Loucy (cell line): ENCODE measurements around the gene TNS3.

Source experiments
- EZH2phosphoT487 ChIP-seq: fragments of 200-600 bp; IDR thresholded peaks from 2 replicates; pipeline ENCODE4 v1.6.1; 2018; ENCODE audit warnings: antibody characterized with exemption, mild to moderate bottlenecking, moderate library complexity, borderline replicate concordance
- TF ChIP-seq, protein P1 (sequence below): fragments of 200-600 bp; sonication (generic); conservative IDR thresholded peaks from 2 replicates; pipeline ENCODE4 v1.5.1; 2014; ENCODE audit warnings: mild to moderate bottlenecking, antibody characterized with exemption, low read length

DNA sequence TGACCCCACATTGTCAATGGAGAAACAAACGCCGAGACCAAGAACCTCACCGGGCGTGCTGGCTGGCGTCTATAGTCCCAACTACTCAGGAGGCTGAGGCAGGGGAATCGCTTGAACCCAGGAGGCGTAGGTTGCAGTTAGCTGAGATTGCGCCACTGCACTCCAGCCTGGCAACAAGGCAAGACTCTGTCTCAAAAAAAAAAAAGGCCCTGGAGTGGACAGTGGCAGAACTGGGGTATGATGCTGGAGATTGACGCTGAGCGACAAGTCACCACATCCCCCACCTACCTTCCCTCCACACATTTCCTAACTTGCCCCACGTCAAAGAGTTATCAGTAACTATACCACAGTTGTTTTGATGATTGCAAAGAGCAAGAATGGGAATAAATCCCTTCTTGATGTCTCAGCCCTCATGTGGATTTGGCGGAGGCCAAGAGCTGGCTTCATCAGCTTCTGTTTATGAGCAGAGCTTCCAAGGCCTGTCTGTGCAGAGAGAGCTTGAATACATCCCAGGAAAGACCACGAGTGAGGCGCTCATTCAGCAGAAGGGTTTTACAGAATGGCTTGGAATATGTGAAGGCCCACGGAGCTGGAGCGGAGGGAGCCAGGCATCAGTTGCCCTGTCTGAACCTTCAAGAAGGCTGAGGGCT is 28.0 kb upstream of the TNS3 start:
- no peak for TF ChIP-seq EZH2phosphoT487
- TF ChIP-seq, protein P1, sequence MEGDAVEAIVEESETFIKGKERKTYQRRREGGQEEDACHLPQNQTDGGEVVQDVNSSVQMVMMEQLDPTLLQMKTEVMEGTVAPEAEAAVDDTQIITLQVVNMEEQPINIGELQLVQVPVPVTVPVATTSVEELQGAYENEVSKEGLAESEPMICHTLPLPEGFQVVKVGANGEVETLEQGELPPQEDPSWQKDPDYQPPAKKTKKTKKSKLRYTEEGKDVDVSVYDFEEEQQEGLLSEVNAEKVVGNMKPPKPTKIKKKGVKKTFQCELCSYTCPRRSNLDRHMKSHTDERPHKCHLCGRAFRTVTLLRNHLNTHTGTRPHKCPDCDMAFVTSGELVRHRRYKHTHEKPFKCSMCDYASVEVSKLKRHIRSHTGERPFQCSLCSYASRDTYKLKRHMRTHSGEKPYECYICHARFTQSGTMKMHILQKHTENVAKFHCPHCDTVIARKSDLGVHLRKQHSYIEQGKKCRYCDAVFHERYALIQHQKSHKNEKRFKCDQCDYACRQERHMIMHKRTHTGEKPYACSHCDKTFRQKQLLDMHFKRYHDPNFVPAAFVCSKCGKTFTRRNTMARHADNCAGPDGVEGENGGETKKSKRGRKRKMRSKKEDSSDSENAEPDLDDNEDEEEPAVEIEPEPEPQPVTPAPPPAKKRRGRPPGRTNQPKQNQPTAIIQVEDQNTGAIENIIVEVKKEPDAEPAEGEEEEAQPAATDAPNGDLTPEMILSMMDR = no peak
